Measurements from ENCODE around the gene GARIN5A. TPM values are rescaled to one million over a fixed set of nuclear protein-coding genes. Genes with fewer than 3 reads are reported as not detected.

Gene GARIN5A
- polyA plus RNA-seq, 1 of the 3 experiments (the other 2 are of a cell fraction) = 1.3 TPM

Other genes with a start within 250 kb of the GARIN5A start
- 0.26 and 0.30 TPM in 2 replicates for gene KCNC3, start 147.5 kb downstream of the GARIN5A start, polyA plus RNA-seq (2012; rRNA removed)
- 0.43 and 0.76 TPM in 2 replicates for gene NAPSA, start 111.2 kb downstream of the GARIN5A start, polyA plus RNA-seq (2012; rRNA removed)
- gene NR1H2, start 100.4 kb downstream of the GARIN5A start, polyA plus RNA-seq (2012; rRNA removed) = 72.8 and 108 TPM in 2 replicates
- gene POLD1, start 92.5 kb downstream of the GARIN5A start, polyA plus RNA-seq (2012; rRNA removed) = 28.6 and 33.6 TPM in 2 replicates
- not detected in 2 replicates for gene SPIB, start 57.9 kb downstream of the GARIN5A start, polyA plus RNA-seq (2012; rRNA removed)
- not detected in 2 replicates for gene MYBPC2, start 44.0 kb downstream of the GARIN5A start, polyA plus RNA-seq (2012; rRNA removed)
- gene EMC10, start 341 bp downstream of the GARIN5A start, polyA plus RNA-seq (2012; rRNA removed) = 218 and 219 TPM in 2 replicates
- gene JOSD2, start 34.3 kb upstream of the GARIN5A start, polyA plus RNA-seq (2012; rRNA removed) = 71.5 and 81.2 TPM in 2 replicates
- 0.07 and 0.32 TPM in 2 replicates for gene ASPDH, start 37.1 kb upstream of the GARIN5A start, polyA plus RNA-seq (2012; rRNA removed)
- gene LRRC4B, start 91.6 kb upstream of the GARIN5A start, polyA plus RNA-seq (2012; rRNA removed) = 5.4 and 6.9 TPM in 2 replicates
- gene SYT3, start 163.0 kb upstream of the GARIN5A start, polyA plus RNA-seq (2012; rRNA removed) = 0.52 and 0.94 TPM in 2 replicates
- 3.4 and 5.7 TPM in 2 replicates for gene C19orf81, start 172.6 kb upstream of the GARIN5A start, polyA plus RNA-seq (2012; rRNA removed)
- gene SHANK1, start 243.0 kb upstream of the GARIN5A start, polyA plus RNA-seq (2012; rRNA removed) = 0.28 and 0.31 TPM in 2 replicates
- 4.4 and 5.1 TPM in 2 replicates for gene CLEC11A, start 246.5 kb upstream of the GARIN5A start, polyA plus RNA-seq (2012; rRNA removed)

Measured in SK-N-SH (cell line).